Renal pelvis (tissue), 3 donors: Measurements from ENCODE around the gene YAF2. TPM values are rescaled to one million over a fixed set of nuclear protein-coding genes. Genes with fewer than 3 reads are reported as not detected.

Experiments used
- polyA plus RNA-seq, 3 donors: library from polyadenylated mRNA; unstranded; fragments of 120-200 nt; gene quantifications; one replicate each; pipeline ENCODE4 v1.2.1, GENCODE V29; 2013; ENCODE audit not compliant: insufficient read length in 3 of 3

YAF2 gene
- polyA plus RNA-seq, 3 donors, result 24.7 to 27.4 (median 25.5) TPM

Other genes with a start within 250 kb of the YAF2 start
- 10 to 100 TPM; 25.8 to 28.0 (median 27.0) TPM for gene GXYLT1, start 93.4 kb downstream of the YAF2 start, polyA plus RNA-seq
- 100 to 1,000 TPM in 2 of 3 donors, 10 to 100 TPM in 1; 90.5 to 104 (median 101) TPM for gene ZCRB1, start 87.8 kb upstream of the YAF2 start, polyA plus RNA-seq
- gene PPHLN1, start 87.9 kb upstream of the YAF2 start, polyA plus RNA-seq, result 10 to 100 TPM; 60.6 to 75.3 (median 66.9) TPM